Uterus (tissue), 2 donors: ENCODE results near the gene CDT1.

ENCODE experiments used
- CTCF ChIP-seq, 4 experiments: fragments of 200-600 bp in 2 of 4; fragments of 450-650 bp in 2 of 4; sonication (generic) in 2 of 4; IDR thresholded peaks; one replicate each; pipeline ENCODE4 v1.5.1; 2016 to 2019; ENCODE audit warnings: antibody characterized with exemption in 4 of 4, mild to moderate bottlenecking in 2 of 4, moderate library complexity in 1 of 4
- POLR2A ChIP-seq, 2 donors: fragments of 450-650 bp; IDR thresholded peaks; one replicate each; pipeline ENCODE4 v1.6.1; 2016; ENCODE audit warnings: antibody characterized with exemption in 2 of 2, mild to moderate bottlenecking in 1 of 2, moderate library complexity in 1 of 2

DNA sequence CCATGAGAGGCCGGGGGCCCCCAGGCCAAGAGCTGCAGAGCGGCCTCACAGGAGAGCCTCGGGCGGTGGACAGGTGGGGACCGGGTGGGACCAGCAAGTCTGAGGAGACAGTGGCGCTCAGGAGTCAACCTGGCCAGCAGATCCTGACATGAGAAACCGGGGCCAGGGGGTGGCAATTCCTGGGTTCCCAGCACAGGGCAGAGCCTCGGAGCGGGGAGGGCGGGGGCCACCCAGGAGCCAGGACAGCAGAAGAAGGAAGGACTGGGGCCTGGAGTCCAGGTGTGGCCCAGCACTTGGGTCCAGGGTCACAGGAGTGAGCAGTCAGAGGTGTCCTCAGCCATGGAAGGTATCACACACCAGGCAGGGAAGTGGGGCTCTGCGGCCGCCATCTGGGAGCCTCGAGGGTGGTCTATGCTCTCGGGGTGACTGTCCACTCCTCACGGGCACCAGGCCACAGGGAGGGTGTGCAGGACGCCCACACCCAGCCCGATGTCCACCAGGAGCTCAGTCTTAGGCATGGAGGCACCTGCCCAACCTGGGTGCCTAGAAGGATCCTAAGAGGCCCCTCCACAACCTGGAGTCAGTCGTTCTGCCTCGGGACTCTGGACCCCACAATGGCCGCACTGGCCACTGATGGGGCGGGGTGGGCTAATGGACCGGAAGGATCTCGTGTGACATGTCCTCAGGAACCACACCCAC lies 47.7 kb upstream of the CDT1 start:
- no peak for TF ChIP-seq CTCF (IDR thresholded peaks at IDR 0.05)
- no peak for TF ChIP-seq POLR2A (IDR thresholded peaks at IDR 0.05)
